H9 (cell line): ENCODE measurements around the gene FAM53B. TPM values are rescaled to one million over a fixed set of nuclear protein-coding genes. Genes with fewer than 3 reads are reported as not detected.

ENCODE experiments used
- DNase-seq: peaks from one replicate; pipeline ENCODE4 v3.0.0-alpha.2; 2017
- H2AFZ ChIP-seq: one replicate; pipeline ENCODE4 v1.6.1; 2013; ENCODE audit warnings: mild to moderate bottlenecking, low read length, control low read depth, moderate library complexity
- H2AK5ac ChIP-seq: 2 replicates; pipeline ENCODE4 v1.6.1; 2013; ENCODE audit warnings: low read length, control low read depth, mixed read lengths; ENCODE audit not compliant: insufficient read length
- H2BK120ac ChIP-seq: one replicate; pipeline ENCODE4 v1.6.1; 2013; ENCODE audit warnings: low read depth, mild to moderate bottlenecking, low read length, control low read depth, inconsistent platforms; ENCODE audit not compliant: poor library complexity, severe bottlenecking
- H2BK12ac ChIP-seq: 2 replicates; pipeline ENCODE4 v1.6.1; 2013; ENCODE audit warnings: low read length, control low read depth, mixed read lengths, low read depth; ENCODE audit not compliant: insufficient read length
- H2BK15ac ChIP-seq: 2 replicates; pipeline ENCODE4 v1.6.1; 2013; ENCODE audit warnings: low read depth, low read length, control low read depth
- H2BK20ac ChIP-seq: one replicate; pipeline ENCODE4 v1.6.1; 2013; ENCODE audit warnings: low read depth, mild to moderate bottlenecking, low read length, control low read depth, inconsistent platforms; ENCODE audit not compliant: poor library complexity, severe bottlenecking
- H2BK5ac ChIP-seq: 2 replicates; pipeline ENCODE4 v1.6.1; 2013; ENCODE audit warnings: low read length, control low read depth, mixed read lengths; ENCODE audit not compliant: insufficient read length
- H3K14ac ChIP-seq: 2 replicates; pipeline ENCODE4 v1.6.1; 2013; ENCODE audit warnings: low read length, control low read depth; ENCODE audit not compliant: insufficient read depth
- H3K18ac ChIP-seq: 2 replicates; pipeline ENCODE4 v1.6.1; 2013; ENCODE audit warnings: low read depth, mild to moderate bottlenecking, mixed read lengths, low read length, control low read depth; ENCODE audit not compliant: insufficient read length
- H3K23ac ChIP-seq: 2 replicates; pipeline ENCODE4 v1.6.1; 2013; ENCODE audit warnings: low read length, control low read depth, mixed read lengths, low read depth; ENCODE audit not compliant: insufficient read length
- H3K23me2 ChIP-seq: 2 replicates; pipeline ENCODE4 v1.6.1; 2013; ENCODE audit warnings: low read depth, mild to moderate bottlenecking, mixed read lengths, low read length, control low read depth; ENCODE audit not compliant: insufficient read length, poor library complexity, severe bottlenecking
- H3K27ac ChIP-seq: 2 replicates; pipeline ENCODE4 v1.5.1; 2013; ENCODE audit warnings: low read length, control low read depth, mixed read lengths, low read depth; ENCODE audit not compliant: insufficient read length
- H3K27me3 ChIP-seq: 2 replicates; pipeline ENCODE4 v1.6.1; 2013; ENCODE audit warnings: low read length, control low read depth, inconsistent platforms; ENCODE audit not compliant: insufficient read depth
- H3K4ac ChIP-seq: 2 replicates; pipeline ENCODE4 v1.6.1; 2013; ENCODE audit warnings: low read depth, mild to moderate bottlenecking, control low read depth, inconsistent platforms, low read length, moderate library complexity
- H3K4me1 ChIP-seq: 2 replicates; pipeline ENCODE4 v1.6.1; 2013; ENCODE audit warnings: low read length, control low read depth, inconsistent platforms; ENCODE audit not compliant: insufficient read depth
- H3K4me2 ChIP-seq: 2 replicates; pipeline ENCODE4 v1.6.1; 2013; ENCODE audit warnings: low read length, control low read depth, mixed read lengths; ENCODE audit not compliant: insufficient read length, insufficient read depth
- H3K56ac ChIP-seq: 2 replicates; pipeline ENCODE4 v1.6.1; 2013; ENCODE audit warnings: low read depth, mild to moderate bottlenecking, mixed read lengths, low read length, control low read depth; ENCODE audit not compliant: insufficient read length
- H3K79me1 ChIP-seq: 2 replicates; pipeline ENCODE4 v1.6.1; 2013; ENCODE audit warnings: low read depth, mild to moderate bottlenecking, moderate library complexity, low read length, control low read depth, inconsistent platforms; ENCODE audit not compliant: insufficient read depth, poor library complexity, severe bottlenecking
- H3K79me2 ChIP-seq: 2 replicates; pipeline ENCODE4 v1.6.1; 2013; ENCODE audit warnings: low read length, control low read depth, inconsistent platforms; ENCODE audit not compliant: insufficient read depth
- H3K9ac ChIP-seq: 2 replicates; pipeline ENCODE4 v1.6.1; 2013; ENCODE audit warnings: low read length, control low read depth, mixed read lengths; ENCODE audit not compliant: insufficient read length; ENCODE audit errors: extremely low read depth
- H3K9me3 ChIP-seq: one replicate; pipeline ENCODE4 v1.6.1; 2013; ENCODE audit warnings: low read depth, low read length, inconsistent platforms; ENCODE audit not compliant: control insufficient read depth
- H3T11ph ChIP-seq: one replicate; pipeline ENCODE4 v1.6.1; 2013; ENCODE audit warnings: mild to moderate bottlenecking, low read length, control low read depth, inconsistent platforms
- H4K20me1 ChIP-seq: one replicate; pipeline ENCODE4 v1.6.1; 2013; ENCODE audit not compliant: control insufficient read depth, insufficient read length, insufficient read depth
- H4K5ac ChIP-seq: 2 replicates; pipeline ENCODE4 v1.6.1; 2013; ENCODE audit warnings: low read depth, mild to moderate bottlenecking, mixed read lengths, low read length, control low read depth; ENCODE audit not compliant: insufficient read length
- H4K8ac ChIP-seq: replicated peaks from 2 replicates; pipeline ENCODE4 v1.6.1; 2013; ENCODE audit warnings: low read length, control low read depth, mixed read lengths, low read depth; ENCODE audit not compliant: insufficient read length
- H4K91ac ChIP-seq: 2 replicates; pipeline ENCODE4 v1.6.1; 2013; ENCODE audit warnings: low read depth, mild to moderate bottlenecking, moderate library complexity, mixed read lengths, low read length, control low read depth; ENCODE audit not compliant: insufficient read length
- H3K27ac Mint-ChIP-seq, 3 experiments: 2 replicates in 2 of 3; 3 replicates in 1 of 3; pipeline ENCODE4 v1.8.0; 2020 to 2021; ENCODE audit warnings: mixed read lengths in 3 of 3, mild to moderate bottlenecking in 1 of 3, moderate library complexity in 1 of 3
- H3K27me3 Mint-ChIP-seq: 2 replicates; pipeline ENCODE4 v1.8.0; 2021; ENCODE audit warnings: low read depth, mild to moderate bottlenecking, moderate library complexity, mixed read lengths
- H3K36me3 Mint-ChIP-seq, 3 experiments: 2 replicates in 2 of 3; 3 replicates in 1 of 3; pipeline ENCODE4 v1.8.0; 2020 to 2021; ENCODE audit warnings: low read depth in 3 of 3, mixed read lengths in 3 of 3; ENCODE audit not compliant: insufficient read depth in 1 of 3
- H3K4me1 Mint-ChIP-seq, 2 experiments: 2 replicates each; pipeline ENCODE4 v1.8.0; 2020; ENCODE audit warnings: mixed read lengths in 2 of 2
- H3K4me3 Mint-ChIP-seq, 2 experiments: 2 replicates in 1 of 2; 3 replicates in 1 of 2; pipeline ENCODE4 v1.8.0; 2020 to 2021; ENCODE audit warnings: mild to moderate bottlenecking in 2 of 2, mixed read lengths in 2 of 2, moderate library complexity in 1 of 2
- H3K9me3 Mint-ChIP-seq, 2 experiments: 2 replicates in 1 of 2; 3 replicates in 1 of 2; pipeline ENCODE4 v1.8.0; 2020; ENCODE audit warnings: mild to moderate bottlenecking in 2 of 2, mixed read lengths in 2 of 2, moderate library complexity in 1 of 2
- WGBS: extraction: QIAGEN DNeasy Blood & Tissue Kit; methylation state at CpG from one replicate; pipeline ENCODE4 v1.1.7; 2013; ENCODE audit warnings: missing lambda C conversion rate, low lambda C conversion rate, mixed read lengths; ENCODE audit not compliant: insufficient read length; ENCODE audit errors: extremely low coverage; 5-methylcytosine and 5-hydroxymethylcytosine counted together
- total RNA-seq: library from RNA; stranded (reverse); gene quantifications from 2 replicates; pipeline ENCODE4 v1.2.1, GENCODE V29; 2021
- TF ChIP-seq, protein P1 (sequence below): fragments of 200-600 bp; sonication (generic); conservative IDR thresholded peaks from 3 replicates; pipeline ENCODE4 v1.8.0; 2021; ENCODE audit warnings: antibody characterized with exemption, mild to moderate bottlenecking

FAM53B gene
- total RNA-seq, 1 experiment from 2014 or later, result 11.5 TPM

DNA sequence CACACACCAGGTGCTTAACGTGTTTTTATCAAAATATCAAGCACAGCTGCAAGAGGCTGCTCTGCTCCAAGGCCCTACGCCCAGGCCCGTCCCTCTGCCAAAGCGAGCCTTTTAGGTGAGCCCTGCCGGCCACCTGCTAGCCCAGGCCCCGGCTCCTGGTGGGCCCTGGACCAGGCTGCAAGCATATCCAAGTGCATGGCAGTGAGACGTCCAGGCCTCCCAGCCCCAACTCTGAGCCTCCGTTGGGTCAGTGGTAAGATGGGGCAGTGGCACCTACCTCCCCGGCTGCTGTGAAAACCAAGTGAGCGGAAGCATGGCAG is 146.4 kb downstream of the FAM53B start:
- no peak overlapping the region for H4K91ac ChIP-seq
- Mint-ChIP-seq H3K27ac (no peak overlapping the region), H3K27me3 (peaks cover 4% of the 10 kb centered on the region), H3K36me3 (no peaks in the 10 kb centered on the region; a peak in 1 of 7 replicates), H3K4me1 (no peaks in the 10 kb centered on the region), H3K9me3 (no peaks in the 10 kb centered on the region), H3K4me3 (no peak overlapping the region)
- H3T11ph ChIP-seq, result no peak overlapping the region
- no peak overlapping the region for H2BK12ac ChIP-seq
- no peaks in the 10 kb centered on the region for H3K79me1 ChIP-seq
- H2AK5ac ChIP-seq, result no peak overlapping the region
- H3K4ac ChIP-seq, result no peak overlapping the region
- H4K20me1 ChIP-seq, result no peaks in the 10 kb centered on the region
- H3K9ac ChIP-seq, result no peak overlapping the region
- H2BK5ac ChIP-seq, result no peak overlapping the region
- no peak overlapping the region for H2BK120ac ChIP-seq
- H3K23ac ChIP-seq, result no peak overlapping the region
- H3K4me2 ChIP-seq, result no peak overlapping the region
- no peak overlapping the region for H3K27ac ChIP-seq
- H3K79me2 ChIP-seq, result no peaks in the 10 kb centered on the region
- no peak overlapping the region for H2BK20ac ChIP-seq
- no peak overlapping the region for H2AFZ ChIP-seq
- no peaks in the 10 kb centered on the region for H3K9me3 ChIP-seq
- no peak overlapping the region for H3K56ac ChIP-seq
- no peak overlapping the region for H4K5ac ChIP-seq
- H3K18ac ChIP-seq, result no peak overlapping the region
- TF ChIP-seq, protein P1, sequence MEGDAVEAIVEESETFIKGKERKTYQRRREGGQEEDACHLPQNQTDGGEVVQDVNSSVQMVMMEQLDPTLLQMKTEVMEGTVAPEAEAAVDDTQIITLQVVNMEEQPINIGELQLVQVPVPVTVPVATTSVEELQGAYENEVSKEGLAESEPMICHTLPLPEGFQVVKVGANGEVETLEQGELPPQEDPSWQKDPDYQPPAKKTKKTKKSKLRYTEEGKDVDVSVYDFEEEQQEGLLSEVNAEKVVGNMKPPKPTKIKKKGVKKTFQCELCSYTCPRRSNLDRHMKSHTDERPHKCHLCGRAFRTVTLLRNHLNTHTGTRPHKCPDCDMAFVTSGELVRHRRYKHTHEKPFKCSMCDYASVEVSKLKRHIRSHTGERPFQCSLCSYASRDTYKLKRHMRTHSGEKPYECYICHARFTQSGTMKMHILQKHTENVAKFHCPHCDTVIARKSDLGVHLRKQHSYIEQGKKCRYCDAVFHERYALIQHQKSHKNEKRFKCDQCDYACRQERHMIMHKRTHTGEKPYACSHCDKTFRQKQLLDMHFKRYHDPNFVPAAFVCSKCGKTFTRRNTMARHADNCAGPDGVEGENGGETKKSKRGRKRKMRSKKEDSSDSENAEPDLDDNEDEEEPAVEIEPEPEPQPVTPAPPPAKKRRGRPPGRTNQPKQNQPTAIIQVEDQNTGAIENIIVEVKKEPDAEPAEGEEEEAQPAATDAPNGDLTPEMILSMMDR, result no peak
- no CpG with 5 or more reads among the region's 10 CpGs for WGBS
- H4K8ac ChIP-seq, result no peak overlapping the region
- H3K23me2 ChIP-seq, result no peaks in the 10 kb centered on the region
- no peaks in the 10 kb centered on the region for H3K27me3 ChIP-seq
- no peak overlapping the region for H2BK15ac ChIP-seq
- H3K14ac ChIP-seq, result no peak overlapping the region; the same call in 1 of the 2 replicates
- DNase-seq, result no peak
- no peaks in the 10 kb centered on the region for H3K4me1 ChIP-seq
